Right lobe of liver (tissue), 6 donors: ENCODE data around the gene MACC1. TPM values are rescaled to one million over a fixed set of nuclear protein-coding genes. Genes with fewer than 3 reads are reported as not detected.

Experiments
- ATAC-seq, 4 donors: fragments of 200-7000 bp; cut with Tn5 transposase; one replicate each; pipeline ENCODE4 v1.9.1; 2020; ENCODE audit warnings: mild to moderate bottlenecking in 4 of 4, moderate library complexity in 4 of 4
- DNase-seq, 3 donors: peaks; one replicate each; pipeline ENCODE4 v3.0.0-alpha.2; 2020
- H3K27ac ChIP-seq, 3 donors: fragments of 200-600 bp; one replicate each; pipeline ENCODE4 v1.8.0; 2022
- H3K27me3 ChIP-seq, 2 donors: fragments of 200-600 bp; one replicate each; pipeline ENCODE4 v1.8.0; 2022
- H3K36me3 ChIP-seq, 4 donors: fragments of 200-600 bp; sonication (generic) in 1 of 4; one replicate each; pipeline versions ENCODE4 v1.5.1 to v1.8.0; 2017 to 2022; ENCODE audit warnings: control low read depth in 1 of 4
- H3K4me1 ChIP-seq, 4 donors: fragments of 200-600 bp; sonication (generic) in 1 of 4; one replicate each; pipeline versions ENCODE4 v1.5.1 to v1.8.0; 2017 to 2022; ENCODE audit warnings: control low read depth in 1 of 4
- H3K4me3 ChIP-seq, 3 donors: fragments of 200-600 bp; one replicate each; pipeline ENCODE4 v1.8.0; 2022
- H3K9me3 ChIP-seq, 4 donors: fragments of 200-600 bp; sonication (generic) in 1 of 4; one replicate each; pipeline versions ENCODE4 v1.5.1 to v1.8.0; 2017 to 2022; ENCODE audit warnings: control low read depth in 1 of 4
- POLR2A ChIP-seq: fragments of 450-650 bp; IDR thresholded peaks from one replicate; pipeline ENCODE4 v1.6.1; 2017; ENCODE audit warnings: antibody characterized with exemption, mild to moderate bottlenecking
- WGBS: methylation state at CpG from one replicate; pipeline ENCODE4 v1.1.6; 2018; ENCODE audit warnings: low coverage, low lambda C conversion rate; ENCODE audit not compliant: insufficient coverage; ENCODE audit errors: missing lambda C conversion rate; 5-methylcytosine and 5-hydroxymethylcytosine counted together
- intact Hi-C, 2 donors: fragments of 100-400 bp; cut with DNase I; formaldehyde crosslinking; loops; one replicate each; pipeline versions ENCODE4 v1.11.2 to v1.14.1; 2022
- total RNA-seq, 6 experiments: library from RNA; depleted of rRNA in 2 of 6; stranded (reverse); fragments of >200 nt in 2 of 6; fragmentation: NEBNext Ultra II Directional in 3 of 6; extraction: Animal tissue kit (Norgen Biotek cat#: 25700) in 3 of 6; gene quantifications; one replicate each; pipeline versions ENCODE4 v1.1.0 to v1.2.4, GENCODE V29; 2016 to 2023
- TF ChIP-seq, protein P1 (sequence below), 4 donors: fragments of 200-600 bp in 3 of 4; fragments of 450-650 bp in 1 of 4; IDR thresholded peaks; one replicate each; pipeline versions ENCODE4 v1.5.1 to v1.8.0; 2016 to 2022; ENCODE audit warnings: antibody characterized with exemption in 4 of 4, mild to moderate bottlenecking in 2 of 4
- donor health status: DM: no; HTN: yes; CAD: no.
- donor health status: DM: no; HTN: no; CAD: no.
- donor health status: DM: no; HTN: no; CAD: no.
- donor health status: DM: no; HTN: yes; CAD: no.
- donor health status: DM: no; HTN: yes; CAD: no.

MACC1 gene
- total RNA-seq, 6 experiments from 2014 or later: 0.13 to 0.93 (median 0.32) TPM

DNA sequence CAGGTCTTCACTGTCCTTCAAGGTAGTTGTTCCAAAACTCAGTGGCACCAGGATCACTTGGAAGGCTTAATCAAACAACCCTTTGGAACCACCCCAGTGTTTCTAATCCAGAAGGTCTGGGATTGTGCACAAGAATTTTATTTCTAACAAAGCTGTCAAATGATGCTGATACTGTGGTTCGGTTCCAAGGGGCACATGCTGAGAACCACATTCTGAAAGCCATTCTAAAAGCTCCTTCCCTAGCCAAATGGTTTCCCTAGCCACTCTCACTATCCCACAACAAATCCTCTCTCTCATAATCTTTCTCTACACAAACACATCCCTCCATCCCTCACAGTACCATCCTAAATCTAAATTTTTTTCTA, 52.1 kb downstream of the MACC1 start:
- no peak overlapping the region for H3K27ac ChIP-seq
- DNase-seq (no peak), ATAC-seq (no peak)
- H3K9me3 ChIP-seq: no peaks in the 10 kb centered on the region
- no peak for TF ChIP-seq POLR2A
- TF ChIP-seq, protein P1, sequence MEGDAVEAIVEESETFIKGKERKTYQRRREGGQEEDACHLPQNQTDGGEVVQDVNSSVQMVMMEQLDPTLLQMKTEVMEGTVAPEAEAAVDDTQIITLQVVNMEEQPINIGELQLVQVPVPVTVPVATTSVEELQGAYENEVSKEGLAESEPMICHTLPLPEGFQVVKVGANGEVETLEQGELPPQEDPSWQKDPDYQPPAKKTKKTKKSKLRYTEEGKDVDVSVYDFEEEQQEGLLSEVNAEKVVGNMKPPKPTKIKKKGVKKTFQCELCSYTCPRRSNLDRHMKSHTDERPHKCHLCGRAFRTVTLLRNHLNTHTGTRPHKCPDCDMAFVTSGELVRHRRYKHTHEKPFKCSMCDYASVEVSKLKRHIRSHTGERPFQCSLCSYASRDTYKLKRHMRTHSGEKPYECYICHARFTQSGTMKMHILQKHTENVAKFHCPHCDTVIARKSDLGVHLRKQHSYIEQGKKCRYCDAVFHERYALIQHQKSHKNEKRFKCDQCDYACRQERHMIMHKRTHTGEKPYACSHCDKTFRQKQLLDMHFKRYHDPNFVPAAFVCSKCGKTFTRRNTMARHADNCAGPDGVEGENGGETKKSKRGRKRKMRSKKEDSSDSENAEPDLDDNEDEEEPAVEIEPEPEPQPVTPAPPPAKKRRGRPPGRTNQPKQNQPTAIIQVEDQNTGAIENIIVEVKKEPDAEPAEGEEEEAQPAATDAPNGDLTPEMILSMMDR (IDR thresholded peaks at IDR 0.05): no peak
- 50% methylated on average over 1 of the region's 1 CpG for WGBS
- H3K4me1 ChIP-seq: no peaks in the 10 kb centered on the region
- no peaks in the 10 kb centered on the region for H3K27me3 ChIP-seq
- no peaks in the 10 kb centered on the region for H3K36me3 ChIP-seq
- H3K4me3 ChIP-seq: no peak overlapping the region
- intact Hi-C loops: no loop called here

DNA sequence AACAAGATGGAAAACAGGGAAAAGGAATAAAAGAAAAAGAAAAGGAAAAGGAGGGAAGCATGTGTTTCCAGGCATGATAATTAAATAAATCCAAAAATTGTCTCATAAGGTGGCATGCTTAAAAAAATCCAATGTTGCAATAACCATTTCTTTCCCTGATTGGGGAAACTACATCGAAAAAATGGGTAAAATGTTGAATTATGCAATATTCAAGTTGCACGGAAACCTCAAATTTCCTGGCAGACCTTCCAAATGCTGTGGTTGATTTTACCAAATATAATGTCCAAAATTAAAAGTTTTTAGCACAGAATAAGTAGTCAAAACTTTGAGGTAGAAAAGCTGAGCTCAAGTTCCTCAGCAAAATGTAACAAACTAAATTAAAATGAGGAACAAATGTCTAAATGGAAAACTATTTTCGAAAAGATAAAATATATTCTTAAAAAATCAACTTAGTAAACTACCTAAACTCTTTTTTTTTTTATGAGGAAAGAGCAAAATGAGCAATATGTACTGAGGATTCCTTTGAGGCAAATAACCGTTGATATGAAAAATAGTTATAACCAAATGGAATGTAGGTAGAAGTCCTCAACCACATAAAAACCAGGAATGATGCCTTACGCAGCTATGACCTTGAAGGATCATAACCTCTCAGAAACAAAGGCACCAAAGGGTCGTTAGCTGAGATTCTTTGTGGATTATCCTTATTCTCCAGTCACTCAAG, 52.6 kb downstream of the MACC1 start:
- Histone ChIP-seq H3K4me3 (no peak overlapping the region), H3K4me1 (no peaks in the 10 kb centered on the region), H3K27me3 (no peaks in the 10 kb centered on the region), H3K9me3 (no peaks in the 10 kb centered on the region), H3K36me3 (no peaks in the 10 kb centered on the region), H3K27ac (no peak overlapping the region)
- intact Hi-C loops: no loop called here
- no peak for TF ChIP-seq POLR2A
- TF ChIP-seq, protein P1 (IDR thresholded peaks at IDR 0.05): no peak
- DNase-seq (no peak), ATAC-seq (no peak)
- 39% methylated on average over 6 of the region's 6 CpGs for WGBS

DNA sequence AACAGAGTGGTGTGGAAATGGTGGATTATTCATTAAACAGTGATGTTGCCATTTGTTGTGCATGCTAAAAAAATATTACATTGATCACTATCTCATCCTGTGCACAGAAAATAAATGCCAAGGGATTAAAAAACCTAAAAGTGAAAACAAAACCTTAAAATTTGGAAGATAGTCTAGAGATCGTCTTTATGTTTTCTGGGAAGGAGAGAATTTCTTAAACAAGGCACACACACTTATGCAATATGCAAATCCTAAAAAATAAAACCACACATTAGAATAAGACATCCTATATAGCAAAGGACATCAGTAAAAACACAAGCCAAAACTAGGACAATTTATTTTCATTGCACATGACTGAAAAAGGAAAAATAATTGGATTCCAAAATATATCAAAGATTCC, 54.5 kb downstream of the MACC1 start:
- DNase-seq (no peak), ATAC-seq (no peak)
- 56% methylated on average over 1 of the region's 1 CpG for WGBS
- no peak for TF ChIP-seq POLR2A
- TF ChIP-seq, protein P1 (IDR thresholded peaks at IDR 0.05): no peak
- H3K27ac ChIP-seq: no peak overlapping the region
- H3K27me3 ChIP-seq: no peaks in the 10 kb centered on the region
- H3K4me3 ChIP-seq: no peak overlapping the region
- H3K9me3 ChIP-seq: no peaks in the 10 kb centered on the region
- H3K4me1 ChIP-seq: no peaks in the 10 kb centered on the region
- H3K36me3 ChIP-seq: no peaks in the 10 kb centered on the region
- intact Hi-C loops: no loop called here

DNA sequence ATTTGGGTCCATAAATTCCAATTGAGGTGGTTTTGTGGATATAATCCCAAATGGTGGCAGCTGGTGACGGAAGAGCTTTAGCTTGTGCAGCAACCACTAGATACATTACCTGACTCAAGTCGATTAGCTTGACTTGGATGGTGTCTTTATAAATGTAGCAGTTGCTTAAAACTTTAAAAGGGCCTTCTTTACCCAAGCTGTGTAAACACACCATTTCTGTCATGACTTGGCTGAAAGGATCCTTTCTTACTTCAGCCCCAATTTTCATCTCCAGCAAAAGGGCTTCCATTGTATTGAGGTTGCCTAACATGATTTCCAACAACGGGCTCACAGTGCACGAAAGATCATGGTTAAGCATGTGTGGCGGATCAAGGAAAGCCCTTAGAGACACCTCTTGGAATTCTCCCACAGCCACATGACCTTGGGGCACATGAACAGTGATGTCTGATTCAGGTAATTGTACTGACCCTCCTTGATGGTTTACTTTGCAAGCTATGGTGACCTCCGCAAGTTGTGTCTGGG, 57.9 kb downstream of the MACC1 start:
- intact Hi-C loops: no loop called here
- Histone ChIP-seq H3K36me3 (no peaks in the 10 kb centered on the region), H3K4me1 (no peaks in the 10 kb centered on the region), H3K27me3 (no peaks in the 10 kb centered on the region), H3K27ac (no peak overlapping the region), H3K9me3 (no peaks in the 10 kb centered on the region), H3K4me3 (no peak overlapping the region)
- ATAC-seq (no peak), DNase-seq (no peak)
- no peak for TF ChIP-seq POLR2A
- TF ChIP-seq, protein P1 (IDR thresholded peaks at IDR 0.05): no peak
- WGBS: 48% methylated on average over 4 of the region's 6 CpGs
